Glomerular visceral epithelial cell (primary cell): Measurements from ENCODE around the gene ZNF813.
A peak's percentile ranks its signal among the peaks of the same experiment; 100 is the strongest.

Experiments used
- DNase-seq: peaks from one replicate; pipeline ENCODE4 v3.0.0-alpha.2; 2016; ENCODE audit errors: extremely low spot score

ZNF813 gene

DNA sequence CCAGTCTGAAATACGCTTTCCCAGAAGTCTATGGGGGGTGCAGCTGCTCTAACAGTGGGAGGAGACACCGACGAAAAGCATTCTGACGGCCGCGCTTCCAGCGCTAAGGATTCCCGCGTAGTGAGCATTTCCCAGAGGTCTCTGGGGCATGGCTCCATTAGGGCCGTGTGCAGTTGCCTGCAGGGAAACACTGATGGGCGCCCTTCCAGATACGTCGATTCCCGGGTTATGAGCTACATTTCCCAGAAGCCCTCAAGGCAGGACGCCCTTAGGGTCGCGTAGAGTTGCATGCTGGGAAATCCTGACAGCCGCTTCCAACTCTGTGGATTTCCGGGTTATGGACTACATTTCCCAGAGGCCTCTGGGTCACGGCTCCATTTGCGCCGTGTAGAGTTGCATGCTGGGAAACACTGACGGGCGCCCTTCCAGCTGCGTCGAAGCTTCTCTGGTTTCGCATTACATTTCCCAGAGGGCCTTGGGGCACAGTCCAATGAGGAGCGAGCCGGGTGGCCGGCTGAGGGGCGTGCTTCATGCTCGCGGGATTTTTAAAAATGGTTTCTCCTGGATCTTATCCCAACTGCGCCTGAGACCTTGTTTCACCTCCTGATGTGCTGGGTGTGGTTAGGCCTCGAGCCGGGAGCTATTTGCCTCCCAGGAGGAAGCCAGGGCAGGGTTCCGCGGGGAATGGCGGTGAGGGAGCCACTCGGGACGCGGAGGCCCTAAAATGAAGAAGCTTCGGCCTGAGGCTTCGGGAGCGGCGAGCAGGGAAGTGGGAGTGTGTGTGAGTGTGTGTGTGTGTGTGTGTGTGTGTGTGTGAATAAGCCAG, 53.2 kb downstream of the ZNF813 start:
- peak; percentile 95 for DNase-seq

DNA sequence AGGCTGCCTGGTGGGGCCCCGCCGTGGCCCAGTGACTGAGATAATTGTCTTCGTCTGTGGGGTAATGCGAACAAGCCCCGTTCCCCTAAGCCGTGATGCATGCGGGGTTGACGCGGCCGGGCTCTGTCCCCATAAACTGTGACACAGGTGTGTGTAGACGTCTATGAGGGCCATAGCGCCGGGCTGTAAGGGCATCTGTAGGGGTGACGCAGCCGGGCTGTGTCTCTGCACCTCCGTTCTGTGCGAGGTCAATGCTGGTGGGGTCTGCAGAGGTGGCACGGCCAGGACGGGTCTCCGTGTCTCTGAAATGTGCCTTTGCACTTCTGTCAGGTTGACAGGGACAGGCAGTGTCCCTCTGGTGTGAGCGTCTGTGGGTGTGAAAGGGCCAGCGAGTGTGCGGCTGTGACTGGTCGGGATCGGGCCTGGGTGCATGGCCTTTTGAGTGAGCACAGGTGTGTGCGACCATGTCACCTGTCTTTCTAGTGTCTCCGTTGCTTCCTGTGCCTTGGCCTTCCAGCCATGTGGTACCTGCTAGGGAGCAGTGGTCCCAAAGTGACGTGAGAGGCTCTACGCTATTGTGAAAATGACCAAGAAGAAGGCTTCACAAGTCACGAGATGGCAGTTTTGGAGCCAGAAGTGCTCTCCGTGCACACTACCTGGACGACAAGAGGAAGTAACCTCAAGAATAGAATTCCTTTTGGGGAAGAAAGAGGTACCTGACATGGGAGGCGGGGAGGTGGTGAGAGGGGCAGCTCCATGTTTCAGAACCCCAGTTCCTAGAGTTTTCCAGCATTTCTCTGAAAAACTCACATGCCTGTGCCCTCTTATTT, 54.1 kb downstream of the ZNF813 start:
- DNase-seq, result no peak

GRCh38 chr19:53525922-53526321, 58.4 kb downstream of the ZNF813 start:
- DNase-seq, result no peak

DNA sequence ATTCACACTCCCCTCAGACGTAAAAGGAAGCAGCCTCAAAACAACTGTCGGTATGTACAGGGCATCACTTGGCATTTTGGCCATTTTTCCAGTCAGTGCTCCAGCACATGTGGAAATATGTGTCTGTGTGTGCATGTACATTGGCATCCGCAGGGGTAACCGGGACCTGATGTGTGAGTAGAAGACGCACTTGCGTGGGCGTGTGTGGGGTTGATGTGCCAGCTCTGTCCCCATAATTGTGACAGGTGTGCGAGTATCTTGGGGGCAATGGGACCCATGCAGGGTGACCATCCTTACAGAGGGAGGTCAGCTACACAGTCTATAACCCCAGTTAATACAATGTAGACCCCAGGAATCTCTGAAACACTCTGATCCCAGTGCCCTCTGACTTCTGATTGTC, 63.1 kb downstream of the ZNF813 start:
- DNase-seq, result no peak

DNA sequence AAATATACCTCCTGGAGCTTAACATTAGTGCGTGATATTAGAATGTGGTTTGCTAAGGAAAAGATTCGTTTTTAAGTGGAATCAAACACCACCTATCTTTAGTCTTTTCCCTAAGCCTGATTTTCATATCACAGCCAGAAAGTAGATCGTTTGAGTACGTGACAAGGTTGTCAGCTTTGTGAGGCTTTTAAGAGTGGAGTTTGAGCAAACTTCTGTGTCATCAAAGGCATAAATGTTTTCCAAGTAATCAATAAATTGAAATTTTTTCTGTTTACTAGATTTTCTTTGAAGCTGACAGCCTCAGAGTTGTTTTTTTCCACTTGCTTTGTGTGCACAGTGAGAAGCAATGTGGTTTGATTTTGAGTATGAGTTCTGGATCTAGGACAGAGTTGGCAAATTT, 63.9 kb downstream of the ZNF813 start:
- DNase-seq, result no peak

- no peak for DNase-seq
These were observed 64.8 kb downstream of the ZNF813 start for GRCh38 chr19:53532362-53532761.

GRCh38 chr19:53536225-53536548, 68.7 kb downstream of the ZNF813 start:
- no peak for DNase-seq

DNA sequence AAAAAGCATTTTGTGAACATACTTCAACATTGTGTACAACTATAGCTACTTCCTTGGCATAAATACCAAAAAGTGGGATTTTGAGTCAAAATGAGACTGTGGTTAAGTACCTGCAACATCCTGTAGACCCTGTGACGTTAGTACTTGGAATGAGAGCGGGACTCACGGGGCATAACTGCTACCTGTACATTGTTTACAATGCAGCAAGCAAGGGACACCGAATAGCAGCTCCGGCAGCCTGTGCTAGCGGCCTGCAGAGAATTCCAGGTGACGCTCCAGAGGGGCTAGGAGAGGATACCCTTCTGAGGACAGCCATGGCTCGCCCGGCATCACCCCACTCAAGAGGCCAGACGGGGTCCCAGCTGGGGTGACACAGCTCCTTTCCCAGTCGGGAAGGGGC, 69.6 kb downstream of the ZNF813 start:
- no peak for DNase-seq

DNA sequence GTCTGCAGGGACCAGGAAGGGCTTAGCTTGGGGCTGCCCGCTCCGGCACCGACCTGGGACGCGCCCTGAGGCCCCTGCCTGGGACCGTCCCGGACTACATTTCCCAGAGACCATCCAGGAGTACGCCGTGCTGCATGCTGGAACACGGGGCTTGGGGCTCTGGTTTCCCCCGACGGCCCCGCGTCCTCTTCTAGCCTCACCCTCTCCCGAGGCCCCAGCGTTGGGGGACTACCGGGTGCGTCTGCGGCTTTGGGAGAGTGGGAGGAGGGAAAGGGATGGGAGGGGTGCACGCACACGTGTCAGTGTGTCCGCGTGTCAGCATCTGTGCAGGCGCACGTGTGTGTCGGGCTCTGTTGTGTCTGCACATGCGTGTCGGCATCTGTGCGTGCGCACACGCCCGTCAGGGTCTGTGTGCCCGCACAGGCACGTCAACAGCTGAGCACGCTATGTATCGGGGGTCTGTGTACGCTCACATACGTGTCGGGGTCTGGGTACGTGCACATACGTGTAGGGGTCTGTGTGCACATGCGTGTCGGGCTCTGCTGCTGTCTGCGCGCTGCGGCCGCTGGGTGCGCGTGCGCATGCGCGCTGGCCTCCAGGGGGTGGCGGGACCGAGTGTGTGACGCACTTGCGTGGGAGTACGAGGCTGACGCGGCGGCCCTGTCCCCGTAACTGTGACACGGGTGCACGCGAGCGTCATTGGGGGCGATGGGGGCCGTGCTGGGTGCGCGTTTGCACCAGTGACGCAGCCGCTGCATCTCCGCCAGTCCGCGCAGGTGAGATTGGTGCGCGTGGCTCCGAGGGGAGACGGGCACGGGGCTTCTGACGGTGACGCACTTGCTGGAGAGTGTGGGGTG, 70.2 kb downstream of the ZNF813 start, which contains the start of gene ZNF331:
ZNF331 (plus strand) TSS at position 625 of the 857 bp plus-strand sequence. CDS start 31,232 bp downstream, outside the sequence.
- peak; percentile 57 for DNase-seq

DNA sequence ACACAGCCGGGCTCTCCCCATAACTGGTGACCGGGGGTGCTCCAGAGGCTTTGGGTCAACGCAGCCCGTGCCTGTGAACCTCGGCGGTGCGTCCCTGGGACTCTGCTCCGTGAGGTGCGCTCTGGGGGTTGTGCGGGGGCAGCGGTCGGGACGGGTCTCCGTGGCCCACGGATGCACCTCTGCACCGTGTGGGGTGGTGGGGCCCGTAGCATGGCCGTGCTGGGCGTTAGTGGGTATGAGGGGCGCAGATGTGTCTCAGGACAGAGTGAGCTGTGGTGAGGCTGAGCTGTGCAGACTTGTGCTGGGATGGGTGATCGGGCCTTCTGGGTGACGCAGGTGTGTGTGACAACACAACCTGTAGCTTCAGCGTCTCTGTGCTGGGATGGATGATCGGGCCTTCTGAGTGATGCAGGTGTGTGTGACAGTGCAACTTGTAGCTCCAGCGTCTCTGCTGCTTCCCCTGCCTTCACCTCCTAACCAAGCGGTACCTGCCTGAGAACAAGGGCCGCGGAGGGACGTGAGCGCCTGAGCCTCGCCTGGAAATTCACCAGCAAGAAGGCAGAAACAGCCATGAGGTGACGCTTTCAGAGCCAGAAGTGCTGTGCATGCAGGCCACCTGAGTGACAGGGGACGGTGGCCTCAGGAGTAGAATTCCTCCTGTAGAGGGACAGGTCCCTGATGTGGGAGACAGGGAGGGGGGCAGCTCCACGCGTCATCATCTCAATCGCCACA, 71.0 kb downstream of the ZNF813 start:
- no peak for DNase-seq

DNA sequence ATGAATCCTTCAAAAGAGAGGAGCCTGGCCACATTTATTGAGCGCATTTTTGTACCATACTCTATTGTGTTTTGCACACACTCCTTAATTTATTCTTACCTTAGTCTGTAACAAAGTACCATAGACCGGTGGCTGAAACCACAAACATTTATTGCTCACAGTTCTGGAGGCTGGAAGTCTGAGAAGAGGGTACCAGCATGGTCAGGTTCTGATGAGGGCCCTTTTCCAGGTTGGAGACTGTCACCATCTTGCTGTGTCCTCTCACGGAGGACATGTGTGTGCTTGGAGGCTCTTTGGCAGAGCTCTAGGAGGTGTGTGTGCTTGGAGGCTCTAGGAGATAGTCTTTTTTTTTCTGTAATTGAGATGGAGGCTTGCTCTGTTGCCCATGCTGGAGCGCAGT, 72.6 kb downstream of the ZNF813 start:
- DNase-seq, result no peak

DNA sequence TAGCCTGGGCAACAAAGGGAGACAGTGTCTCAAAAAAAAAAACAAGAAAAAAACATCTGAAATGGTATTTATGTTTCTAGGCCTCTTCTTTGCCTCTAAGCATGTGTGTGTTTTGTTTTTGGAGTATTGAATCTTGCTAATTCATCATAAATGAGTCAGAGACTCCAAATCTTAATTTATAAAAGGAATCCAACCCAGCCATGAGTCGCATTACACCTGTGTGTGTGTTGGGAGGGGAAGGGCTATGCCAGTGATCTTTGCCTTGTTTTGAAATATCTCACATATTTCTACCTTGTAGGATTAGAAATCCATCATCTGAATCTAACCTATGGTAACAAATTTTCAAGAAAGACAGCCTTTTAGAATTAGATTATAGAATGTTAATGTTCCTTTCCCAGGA, 74.4 kb downstream of the ZNF813 start:
- no peak for DNase-seq

GRCh38 chr19:53545271-53546065, 77.9 kb downstream of the ZNF813 start:
- DNase-seq, result no peak
